ENCODE data around the gene ZNF414.
"Not testable (repeated sequence)": the region's sequence is repeated elsewhere in the genome, so short reads cannot be mapped to it uniquely, and the experiment has no call there.

The ZNF414 gene

GRCh38 chr19:8513687-8514504, at the start of gene ZNF414:
Gene ZNF414, minus strand, starts transcription at chr19:8514167. Its CDS starts 121 bp downstream, at chr19:8514046.
- DNase-seq (ENCODE audit: low read depth) = peak; percentile 99

- DNase-seq (ENCODE audit: low read depth) = no peak
Measured at GRCh38 chr19:8561075-8561764, 47.3 kb upstream of the ZNF414 start.

GRCh38 chr19:8558325-8558724, 44.4 kb upstream of the ZNF414 start:
- no peak for DNase-seq (ENCODE audit: low read depth)

- DNase-seq (ENCODE audit: low read depth) = no peak
Measured at GRCh38 chr19:8557642-8558238, 43.8 kb upstream of the ZNF414 start.

- not testable (repeated sequence) for DNase-seq (ENCODE audit: low read depth)
Measured at GRCh38 chr19:8553729-8554128, 39.8 kb upstream of the ZNF414 start.

- DNase-seq (ENCODE audit: low read depth) = peak; percentile 67
Measured at GRCh38 chr19:8552810-8553209, 38.8 kb upstream of the ZNF414 start.

- DNase-seq (ENCODE audit: low read depth) = no peak
Measured at GRCh38 chr19:8550070-8550469, 36.1 kb upstream of the ZNF414 start.

GRCh38 chr19:8545743-8546142, 31.8 kb upstream of the ZNF414 start:
- DNase-seq (ENCODE audit: low read depth) = no peak

- no peak for DNase-seq (ENCODE audit: low read depth)
Measured at GRCh38 chr19:8544168-8544567, 30.2 kb upstream of the ZNF414 start.

GRCh38 chr19:8539621-8540149, 25.7 kb upstream of the ZNF414 start:
- no peak for DNase-seq (ENCODE audit: low read depth)

GRCh38 chr19:8537099-8537498, 23.1 kb upstream of the ZNF414 start:
- no peak for DNase-seq (ENCODE audit: low read depth)

- no peak for DNase-seq (ENCODE audit: low read depth)
Measured at GRCh38 chr19:8536282-8536681, 22.3 kb upstream of the ZNF414 start.

- DNase-seq (ENCODE audit: low read depth) = no peak
Measured at GRCh38 chr19:8532225-8532624, 18.3 kb upstream of the ZNF414 start.

GRCh38 chr19:8531470-8531869, 17.5 kb upstream of the ZNF414 start:
- no peak for DNase-seq (ENCODE audit: low read depth)

- no peak for DNase-seq (ENCODE audit: low read depth)
Measured at GRCh38 chr19:8530061-8530679, 16.2 kb upstream of the ZNF414 start.

GRCh38 chr19:8529369-8530006, 15.5 kb upstream of the ZNF414 start:
- no peak for DNase-seq (ENCODE audit: low read depth)

- peak; percentile 18 for DNase-seq (ENCODE audit: low read depth)
Measured at GRCh38 chr19:8528500-8528899, 14.5 kb upstream of the ZNF414 start.

GRCh38 chr19:8526345-8527091, 12.6 kb upstream of the ZNF414 start:
- DNase-seq (ENCODE audit: low read depth) = peak; percentile 91

GRCh38 chr19:8525401-8525684, 11.4 kb upstream of the ZNF414 start:
- no peak for DNase-seq (ENCODE audit: low read depth)

GRCh38 chr19:8519388-8519787, 5.4 kb upstream of the ZNF414 start:
- no peak for DNase-seq (ENCODE audit: low read depth)

GRCh38 chr19:8518536-8518935, 4.6 kb upstream of the ZNF414 start:
- DNase-seq (ENCODE audit: low read depth) = no peak
